MCF 10A (cell line): Measurements from ENCODE around the gene FZD2. TPM values are rescaled to one million over a fixed set of nuclear protein-coding genes. Genes with fewer than 3 reads are reported as not detected.

Experiments used
- BruUV-seq: library from RNA; stranded (reverse); fragments of 400-500 nt; replicated peaks from 2 replicates; lab custom pipeline; 2021; lab: Mats Ljungman, UMichigan
- CTCF ChIA-PET: fragments of 300-600 bp; sonication (Branson Sonifier 250); formaldehyde crosslinking; extraction: SDS; loops from one replicate; lab custom pipeline; 2021; ENCODE audit warnings: antibody characterized with exemption, inconsistent platforms; lab: Yijun Ruan, JAX
- POLR2A ChIA-PET: fragments of 300-600, 350-650 bp; sonication (Branson Sonifier 250); formaldehyde crosslinking; extraction: SDS; loops from one replicate; lab custom pipeline; 2020; ENCODE audit warnings: antibody characterized with exemption, inconsistent platforms; lab: Yijun Ruan, JAX
- DNase-seq: peaks from one replicate; pipeline ENCODE4 v3.0.0-alpha.2; 2018; ENCODE audit not compliant: unreplicated experiment
- H3K27ac Mint-ChIP-seq: one replicate; pipeline ENCODE4 v1.8.0; 2022; ENCODE audit warnings: mild to moderate bottlenecking, low read depth, mixed read lengths; ENCODE audit not compliant: unreplicated experiment
- H3K27me3 Mint-ChIP-seq: one replicate; pipeline ENCODE4 v1.8.0; 2022; ENCODE audit warnings: mixed read lengths; ENCODE audit not compliant: insufficient read depth, unreplicated experiment
- H3K36me3 Mint-ChIP-seq: one replicate; pipeline ENCODE4 v1.8.0; 2022; ENCODE audit warnings: mild to moderate bottlenecking, moderate library complexity, mixed read lengths; ENCODE audit not compliant: insufficient read depth, unreplicated experiment
- H3K4me1 Mint-ChIP-seq: one replicate; pipeline ENCODE4 v1.8.0; 2022; ENCODE audit warnings: mixed read lengths; ENCODE audit not compliant: insufficient read depth, unreplicated experiment
- H3K4me3 Mint-ChIP-seq: one replicate; pipeline ENCODE4 v1.8.0; 2022; ENCODE audit warnings: mild to moderate bottlenecking, moderate library complexity, mixed read lengths; ENCODE audit not compliant: unreplicated experiment
- H3K9me3 Mint-ChIP-seq: one replicate; pipeline ENCODE4 v1.8.0; 2022; ENCODE audit warnings: mixed read lengths; ENCODE audit not compliant: unreplicated experiment
- CTCF ChIP-seq: fragments of 200-600 bp; IDR thresholded peaks from one replicate; pipeline ENCODE4 v1.8.0; 2022; ENCODE audit warnings: antibody characterized with exemption, mild to moderate bottlenecking; ENCODE audit not compliant: unreplicated experiment
- intact Hi-C: fragments of 100-400 bp; cut with micrococcal nuclease; formaldehyde crosslinking; loops from 2 replicates; pipeline ENCODE4 v1.14.1; 2022
- total RNA-seq: library from RNA; stranded (reverse); gene quantifications from 2 replicates; pipeline ENCODE4 v1.2.3, GENCODE V29; 2022

Gene FZD2
- total RNA-seq, 1 experiment from 2014 or later, result 6.8 TPM

- Mint-ChIP-seq H3K36me3 (peaks cover 22% of the 10 kb centered on the region), H3K9me3 (no peaks in the 10 kb centered on the region)
- DNase-seq, result no peak
Measured at GRCh38 chr17:44557651-44558285, 484 bp downstream of the FZD2 start.

GRCh38 chr17:44558334-44558709 is 1.0 kb downstream of the FZD2 start:
- Mint-ChIP-seq H3K4me3 (peak overlapping the region; percentile 95), H3K4me1 (peaks cover 21% of the 10 kb centered on the region), H3K9me3 (no peaks in the 10 kb centered on the region), H3K36me3 (peaks cover 23% of the 10 kb centered on the region), H3K27me3 (no peaks in the 10 kb centered on the region), H3K27ac (no peak overlapping the region)
- no peak for DNase-seq
- no peak for TF ChIP-seq CTCF
- POLR2A ChIA-PET, result interaction anchor here (3.2 kb wide), 1 partner anchor 13 kb away, joined by 25 read pairs; no protein-coding TSS in a partner anchor
- intact Hi-C loops, result no loop called here
- no TSS peak for BruUV-seq
- CTCF ChIA-PET, result interaction anchor here (2.2 kb wide), 1 partner anchor 22 kb away, joined by 6 read pairs; no protein-coding TSS in a partner anchor

More at GRCh38 chr17:44557651-44558285, 484 bp downstream of the FZD2 start:
- Mint-ChIP-seq H3K4me3 (peak overlapping the region; percentile 95), H3K27ac (no peak overlapping the region), H3K27me3 (no peaks in the 10 kb centered on the region), H3K4me1 (peaks cover 22% of the 10 kb centered on the region)
- no peak for TF ChIP-seq CTCF
- POLR2A ChIA-PET, result interaction anchor here (0.5 to 3.2 kb wide), 12 partner anchors 8 to 132 kb away, joined by 3 to 25 read pairs (median 7); partner anchors contain the start of genes CCDC43 and GPATCH8
- CTCF ChIA-PET, result interaction anchor here (2.2 kb wide), 1 partner anchor 22 kb away, joined by 6 read pairs; no protein-coding TSS in a partner anchor
- intact Hi-C loops, result no loop called here
- BruUV-seq, result no TSS peak

GRCh38 chr17:44558710-44559633 is 1.7 kb downstream of the FZD2 start:
- no peak for DNase-seq
- H3K4me1 Mint-ChIP-seq, result peaks cover 21% of the 10 kb centered on the region
- peaks cover 23% of the 10 kb centered on the region for H3K36me3 Mint-ChIP-seq
- ChIA-PET CTCF (no interaction called here), POLR2A (no interaction called here)
- H3K4me3 Mint-ChIP-seq, result peak overlapping the region; percentile 95
- H3K9me3 Mint-ChIP-seq, result no peaks in the 10 kb centered on the region
- no peak overlapping the region for H3K27ac Mint-ChIP-seq
- TF ChIP-seq CTCF, result no peak
- intact Hi-C loops, result no loop called here
- no peaks in the 10 kb centered on the region for H3K27me3 Mint-ChIP-seq
- BruUV-seq, result no TSS peak
